HTR-8/SVneo (cell line): ENCODE results near the gene HSPB7.
"Not testable (repeated sequence)": the region's sequence is repeated elsewhere in the genome, so short reads cannot be mapped to it uniquely, and the experiment has no call there.

Experiments
- DNase-seq: peaks from one replicate; pipeline ENCODE4 v3.0.0; 2011; ENCODE audit warnings: low spot score, mixed read lengths; ENCODE audit not compliant: insufficient read length
- FAIRE-seq: peaks from 2 replicates; lab custom pipeline; 2011; peaks lifted over from hg19 to GRCh38; lab: Jason Lieb, UNC

Gene HSPB7

GRCh38 chr1:16011936-16012589, 5.8 kb downstream of the HSPB7 start:
- FAIRE-seq = no peak
- no peak for DNase-seq

GRCh38 chr1:16010837-16011236, 7.0 kb downstream of the HSPB7 start:
- no peak for FAIRE-seq
- no peak for DNase-seq

GRCh38 chr1:16009678-16010077, 8.2 kb downstream of the HSPB7 start:
- FAIRE-seq = no peak
- no peak for DNase-seq

- FAIRE-seq = no peak
- peak; percentile 74 for DNase-seq
Observed at GRCh38 chr1:16009030-16009460, 8.8 kb downstream of the HSPB7 start.

GRCh38 chr1:16007671-16008341, 10.0 kb downstream of the HSPB7 start:
- FAIRE-seq (no peak), DNase-seq (no peak)

- FAIRE-seq (no peak), DNase-seq (no peak)
Observed at GRCh38 chr1:16006552-16007485, 11.0 kb downstream of the HSPB7 start.

- FAIRE-seq (no peak), DNase-seq (no peak)
Observed at GRCh38 chr1:16006010-16006409, 11.8 kb downstream of the HSPB7 start.

GRCh38 chr1:16005597-16005996, 12.2 kb downstream of the HSPB7 start:
- FAIRE-seq = no peak
- DNase-seq = no peak

GRCh38 chr1:16001274-16001673, 16.6 kb downstream of the HSPB7 start:
- not testable (repeated sequence) for FAIRE-seq, DNase-seq

- no peak for DNase-seq
- no peak for FAIRE-seq
Observed at GRCh38 chr1:15998929-15999328, 18.9 kb downstream of the HSPB7 start.

- FAIRE-seq = no peak
- DNase-seq = no peak
Observed at GRCh38 chr1:15997637-15998280, 20.1 kb downstream of the HSPB7 start.

- FAIRE-seq = no peak
Observed at GRCh38 chr1:15997076-15997585, 20.7 kb downstream of the HSPB7 start.

GRCh38 chr1:15994590-15995351, 23.1 kb downstream of the HSPB7 start:
- DNase-seq (no peak), FAIRE-seq (no peak)

More at GRCh38 chr1:15997076-15997585, 20.7 kb downstream of the HSPB7 start:
- no peak for DNase-seq

GRCh38 chr1:15994081-15994480, 23.8 kb downstream of the HSPB7 start:
- no peak for DNase-seq
- no peak for FAIRE-seq

- FAIRE-seq (no peak), DNase-seq (no peak)
Observed at GRCh38 chr1:15993666-15994065, 24.2 kb downstream of the HSPB7 start.

- DNase-seq = no peak
- no peak for FAIRE-seq
Observed at GRCh38 chr1:15992582-15993500, 25.0 kb downstream of the HSPB7 start.

GRCh38 chr1:15992187-15992553, 25.7 kb downstream of the HSPB7 start:
- DNase-seq (no peak), FAIRE-seq (no peak)

- DNase-seq (no peak), FAIRE-seq (no peak)
Observed at GRCh38 chr1:15991427-15992186, 26.2 kb downstream of the HSPB7 start.
